Aorta (tissue), 5 donors: ENCODE data around the gene JMJD8. TPM values are rescaled to one million over a fixed set of nuclear protein-coding genes. Genes with fewer than 3 reads are reported as not detected.

ENCODE experiments used
- ATAC-seq: fragments of 200-7000 bp; cut with Tn5 transposase; one replicate; pipeline ENCODE4 v1.9.1; 2022; ENCODE audit warnings: moderate library complexity; ENCODE audit not compliant: low FRiP score
- DNase-seq, 2 donors: peaks; one replicate each; pipeline ENCODE4 v3.0.0-alpha.2; 2020
- H3K27ac ChIP-seq, 2 donors: one replicate each; pipeline ENCODE4 v1.5.1; 2013; ENCODE audit warnings: low read length in 2 of 2, mild to moderate bottlenecking in 2 of 2, moderate library complexity in 2 of 2, control low read depth in 1 of 2, inconsistent platforms in 1 of 2, low read depth in 1 of 2
- H3K27me3 ChIP-seq, 2 donors: one replicate each; pipeline ENCODE4 v1.6.1; 2013; ENCODE audit warnings: control low read depth in 1 of 2, low read length in 1 of 2, mild to moderate bottlenecking in 1 of 2, moderate library complexity in 1 of 2; ENCODE audit not compliant: insufficient read depth in 2 of 2, control insufficient read depth in 1 of 2
- H3K36me3 ChIP-seq, 2 donors: one replicate each; pipeline ENCODE4 v1.6.1; 2013; ENCODE audit warnings: control low read depth in 1 of 2, low read length in 1 of 2, mild to moderate bottlenecking in 1 of 2; ENCODE audit not compliant: insufficient read depth in 2 of 2, control insufficient read depth in 1 of 2
- H3K4me1 ChIP-seq, 2 donors: one replicate each; pipeline ENCODE4 v1.6.1; 2013; ENCODE audit warnings: low read length in 2 of 2, control low read depth in 1 of 2, mild to moderate bottlenecking in 1 of 2, moderate library complexity in 1 of 2; ENCODE audit not compliant: insufficient read depth in 2 of 2, control insufficient read depth in 1 of 2
- H3K4me3 ChIP-seq, 2 donors: one replicate each; pipeline ENCODE4 v1.5.1; 2013; ENCODE audit warnings: low read length in 2 of 2, control low read depth in 1 of 2, mild to moderate bottlenecking in 1 of 2
- H3K9me3 ChIP-seq: one replicate; pipeline ENCODE4 v1.6.1; 2013; ENCODE audit warnings: mild to moderate bottlenecking, low read length; ENCODE audit not compliant: control insufficient read depth
- WGBS, 2 donors: extraction: QIAGEN DNeasy Blood & Tissue Kit; methylation state at CpG; one replicate each; pipeline ENCODE4 v1.1.7; 2013; 5-methylcytosine and 5-hydroxymethylcytosine counted together
- intact Hi-C, 2 donors: fragments of 100-400 bp; cut with DNase I; formaldehyde crosslinking; loops; one replicate each; pipeline versions ENCODE4 v1.14.2 to v1.15.0; 2022
- long read RNA-seq, 2 donors: library from polyadenylated mRNA; unstranded; transcript quantifications; one replicate each; pipeline ENCODE4 v2.0.0, GENCODE V29; 2020 to 2021
- polyA plus RNA-seq, 2 donors: library from polyadenylated mRNA; stranded (reverse); fragments of 200-250 nt; gene quantifications; one replicate each; pipeline ENCODE4 v1.2.3, GENCODE V29; 2013
- total RNA-seq, 2 donors: library from RNA; stranded (reverse); fragmentation: NEBNext Ultra II Directional; extraction: Animal tissue kit (Norgen Biotek cat#: 25700); gene quantifications; one replicate each; pipeline ENCODE4 v1.2.1, GENCODE V29; 2021
- donor health status: healthy with polysubstance abuse.
- donor health status: Bipolar disorder and iron deficiency.
- donor health status: DM: no; HTN: no; CAD: no.
- donor health status: DM: no; HTN: no; CAD: no.
- donor health status: DM: yes; HTN: yes; CAD: no.

The JMJD8 gene, protein sequence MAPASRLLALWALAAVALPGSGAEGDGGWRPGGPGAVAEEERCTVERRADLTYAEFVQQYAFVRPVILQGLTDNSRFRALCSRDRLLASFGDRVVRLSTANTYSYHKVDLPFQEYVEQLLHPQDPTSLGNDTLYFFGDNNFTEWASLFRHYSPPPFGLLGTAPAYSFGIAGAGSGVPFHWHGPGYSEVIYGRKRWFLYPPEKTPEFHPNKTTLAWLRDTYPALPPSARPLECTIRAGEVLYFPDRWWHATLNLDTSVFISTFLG
- total RNA-seq (10 to 100 TPM; 46.1 to 51.7 TPM), polyA plus RNA-seq (100 to 1,000 TPM in 1 of 2 donors, 10 to 100 TPM in 1; 55.2 to 110 TPM)
- long read RNA-seq, donor 1, transcript JMJD8-203 (8 exons, 1,015 nt) = major isoform, 46 of 131 reads
- long read RNA-seq, donor 1, partial matches to known transcripts = 35 of 131 reads
- long read RNA-seq, donor 1, other reads (novel, unspliced or antisense) = 37 of 131 reads
- long read RNA-seq, donor 2, transcript JMJD8-209 (8 exons, 2,205 nt) = minor isoform, 5 of 83 reads
- long read RNA-seq, donor 2, transcript JMJD8-201 (9 exons, 2,038 nt) = major isoform, 39 of 83 reads
- long read RNA-seq, donor 2, partial matches to known transcripts = 8 of 83 reads
- long read RNA-seq, donor 2, other reads (novel, unspliced or antisense) = 20 of 83 reads

DNA sequence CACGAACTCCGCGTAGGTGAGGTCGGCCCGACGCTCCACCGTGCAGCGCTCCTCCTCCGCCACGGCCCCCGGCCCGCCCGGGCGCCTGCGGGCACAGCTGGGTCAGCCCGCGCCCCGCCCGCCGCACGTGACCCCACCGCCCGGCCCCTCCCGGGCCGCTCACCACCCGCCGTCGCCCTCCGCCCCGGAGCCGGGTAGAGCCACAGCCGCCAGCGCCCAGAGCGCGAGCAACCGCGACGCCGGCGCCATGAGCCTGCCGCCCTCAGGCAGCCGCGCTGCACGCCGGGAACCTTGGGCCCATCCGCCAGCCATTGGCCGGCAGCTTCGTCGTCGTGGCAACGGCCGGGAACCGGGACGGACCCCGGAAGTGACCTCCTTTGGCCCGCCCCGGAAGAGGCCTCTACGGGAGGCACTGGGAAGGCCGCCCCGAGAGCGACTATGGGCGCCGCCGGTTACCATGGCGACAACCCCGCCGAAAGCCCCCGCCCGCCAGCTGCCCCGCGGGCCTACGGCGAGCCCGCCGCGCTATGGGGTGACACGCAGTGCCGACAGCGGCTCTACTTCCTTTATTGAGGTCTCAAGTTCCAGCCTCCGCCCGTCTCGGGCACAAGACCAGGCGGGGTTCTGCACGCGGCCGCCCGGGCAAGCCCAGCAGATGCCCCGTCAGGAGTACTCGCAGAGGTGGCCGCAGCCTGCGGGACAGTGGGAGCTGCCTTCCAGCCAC is at the start of gene JMJD8:
Gene JMJD8 (minus strand): TSS at position 264 of the 724 bp plus-strand sequence. CDS start 15 bp downstream, at position 249.
- intact Hi-C loops = no loop called here
- peak within 1 kb of the TSS; percentile 37 to 53 for H3K4me3 ChIP-seq
- H3K9me3 ChIP-seq = no peaks in the 10 kb centered on the region
- ATAC-seq (peak; percentile 85), DNase-seq (peak; percentile 99 to 100)
- H3K27me3 ChIP-seq = no peaks in the 10 kb centered on the region
- H3K27ac ChIP-seq = peak within 1 kb of the TSS in 1 of 2 donors; percentile 28
- H3K36me3 ChIP-seq = peaks cover 0 to 5% of the 10 kb centered on the region in 2 donors
- WGBS, 2 donors = 3 to 4% methylated on average over 66 to 91 of the region's 91 CpGs
- no peaks in the 10 kb centered on the region for H3K4me1 ChIP-seq

DNA sequence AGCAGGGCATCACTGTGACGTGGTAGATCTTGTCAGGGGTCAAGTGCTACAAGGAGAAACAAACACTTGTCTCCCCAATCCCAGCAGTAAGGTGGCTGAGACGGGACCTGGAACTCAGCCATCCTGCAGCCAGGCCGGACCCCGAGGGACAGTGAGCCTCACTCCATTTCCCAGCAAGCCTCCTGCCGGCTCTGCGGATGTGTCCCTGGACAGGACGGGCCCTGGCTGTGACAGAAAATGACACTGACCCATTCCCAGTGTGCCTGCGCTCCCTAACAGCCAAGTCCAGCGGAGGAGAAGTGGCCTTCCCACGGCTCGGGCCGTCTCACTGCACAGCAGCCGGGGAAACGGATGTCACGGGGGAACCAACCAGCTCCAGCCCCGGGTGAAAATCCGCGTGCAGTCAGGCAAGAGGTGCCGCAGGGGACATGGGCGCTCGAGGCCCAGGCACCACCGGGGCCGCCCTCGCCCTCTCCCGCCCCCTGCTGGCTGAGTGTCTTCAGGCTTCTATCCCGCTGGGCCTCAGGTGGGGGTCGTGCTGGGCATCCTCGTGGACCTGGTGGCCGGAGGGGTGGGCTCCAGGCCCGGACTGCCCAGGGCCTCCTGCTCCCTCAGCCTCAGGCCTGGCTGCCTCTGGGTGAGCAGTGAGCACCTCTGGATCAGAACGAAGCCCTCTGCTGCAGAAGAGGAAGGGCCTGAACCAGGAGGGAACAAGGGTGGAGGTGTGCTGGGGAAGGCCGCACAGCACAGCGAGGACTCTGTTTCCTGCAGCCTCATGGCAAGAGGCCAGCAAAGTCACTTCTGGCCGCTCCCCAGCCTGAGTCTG is 49.5 kb upstream of the JMJD8 start:
- no peaks in the 10 kb centered on the region for H3K27me3 ChIP-seq
- H3K36me3 ChIP-seq = peaks cover 0 to 2% of the 10 kb centered on the region in 2 donors
- no peaks in the 10 kb centered on the region for H3K4me1 ChIP-seq
- ATAC-seq (no peak), DNase-seq (no peak)
- H3K4me3 ChIP-seq = no peak overlapping the region
- no peak overlapping the region for H3K27ac ChIP-seq
- 81 to 86% methylated on average over 34 of the region's 34 CpGs for WGBS, 2 donors
- H3K9me3 ChIP-seq = no peaks in the 10 kb centered on the region
- intact Hi-C loops = no loop called here

DNA sequence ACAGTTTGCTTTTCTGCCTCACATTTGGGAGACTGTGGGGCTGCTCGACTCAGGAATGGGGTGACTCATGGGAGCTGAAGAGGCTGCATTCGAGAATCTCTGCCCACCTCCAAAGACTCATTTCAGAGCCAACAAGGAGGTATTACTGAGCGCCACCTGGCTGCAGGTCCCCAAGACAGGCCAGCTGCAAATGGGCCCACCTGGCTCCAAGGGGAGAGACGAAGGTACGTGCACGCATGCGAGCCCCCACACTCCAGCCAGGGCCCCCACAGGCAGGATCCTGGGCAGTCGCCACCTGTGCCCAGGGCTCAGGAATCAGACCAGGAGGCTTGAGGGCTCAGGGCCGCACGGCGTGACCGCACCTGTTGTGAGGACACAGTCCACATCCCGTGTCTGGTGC is 48.8 kb upstream of the JMJD8 start:
- DNase-seq (no peak), ATAC-seq (no peak)
- H3K4me1 ChIP-seq = no peaks in the 10 kb centered on the region
- H3K36me3 ChIP-seq = peaks cover 0 to 2% of the 10 kb centered on the region in 2 donors
- 87 to 91% methylated on average over 13 of the region's 13 CpGs for WGBS, 2 donors
- H3K9me3 ChIP-seq = no peaks in the 10 kb centered on the region
- no peak overlapping the region for H3K27ac ChIP-seq
- H3K27me3 ChIP-seq = no peaks in the 10 kb centered on the region
- H3K4me3 ChIP-seq = no peak overlapping the region
- intact Hi-C loops = no loop called here

- DNase-seq (no peak), ATAC-seq (no peak)
- H3K4me1 ChIP-seq = no peaks in the 10 kb centered on the region
- intact Hi-C loops = no loop called here
- H3K36me3 ChIP-seq = peaks cover 0 to 2% of the 10 kb centered on the region in 2 donors
- H3K9me3 ChIP-seq = no peaks in the 10 kb centered on the region
- H3K27ac ChIP-seq = no peak overlapping the region
- no peaks in the 10 kb centered on the region for H3K27me3 ChIP-seq
- no peak overlapping the region for H3K4me3 ChIP-seq
- WGBS, 2 donors = 94 to 95% methylated on average over 12 of the region's 12 CpGs
These were observed 48.2 kb upstream of the JMJD8 start for GRCh38 chr16:732332-732731.

DNA sequence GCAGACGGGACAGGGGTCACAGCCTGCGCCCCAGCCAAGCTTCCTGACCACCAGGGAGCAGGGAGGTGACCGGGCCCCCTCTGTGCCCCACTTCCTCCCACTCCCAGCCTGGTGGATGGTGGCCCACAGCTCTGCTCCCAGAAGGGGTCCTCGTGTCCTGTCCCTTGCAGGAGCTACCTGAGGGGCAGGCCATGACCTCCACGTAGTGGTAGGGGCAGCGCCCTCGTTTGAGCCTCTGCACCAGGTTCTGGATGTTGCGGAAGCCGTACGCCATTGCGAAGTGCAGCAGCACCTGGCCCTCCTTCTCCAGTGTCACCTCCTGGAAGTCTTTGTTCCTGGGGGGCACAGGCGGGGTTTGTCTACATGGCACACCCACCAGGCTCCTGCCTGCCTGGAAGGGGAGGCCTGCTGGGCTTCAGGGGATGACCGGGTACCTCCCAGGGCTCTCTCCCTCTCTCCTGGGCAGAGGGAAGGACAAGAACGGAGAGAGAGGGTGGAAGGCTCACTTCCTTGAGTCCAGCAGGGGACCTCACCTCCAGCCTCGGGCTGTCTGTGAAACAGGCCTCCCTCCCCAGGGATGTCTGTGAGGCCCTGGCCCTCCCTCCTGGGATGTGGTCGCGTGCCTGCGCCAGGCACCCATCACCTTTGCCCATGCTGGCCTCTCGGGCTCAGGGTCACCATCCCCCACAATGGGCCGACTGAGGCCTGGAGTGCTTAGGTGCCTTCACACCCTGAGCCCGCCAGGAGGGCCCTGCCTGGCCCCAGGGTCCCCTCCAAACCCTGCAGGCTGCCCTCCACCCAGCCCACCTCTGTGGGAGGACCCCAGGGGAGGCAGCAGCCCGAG is 46.8 kb upstream of the JMJD8 start:
- intact Hi-C loops = no loop called here
- Histone ChIP-seq H3K4me3 (no peak overlapping the region), H3K9me3 (no peaks in the 10 kb centered on the region), H3K4me1 (no peaks in the 10 kb centered on the region), H3K36me3 (peaks cover 0 to 2% of the 10 kb centered on the region in 2 donors), H3K27ac (no peak overlapping the region), H3K27me3 (no peaks in the 10 kb centered on the region)
- no peak for ATAC-seq
- DNase-seq = no peak
- 86 to 93% methylated on average over 22 of the region's 22 CpGs for WGBS, 2 donors

DNA sequence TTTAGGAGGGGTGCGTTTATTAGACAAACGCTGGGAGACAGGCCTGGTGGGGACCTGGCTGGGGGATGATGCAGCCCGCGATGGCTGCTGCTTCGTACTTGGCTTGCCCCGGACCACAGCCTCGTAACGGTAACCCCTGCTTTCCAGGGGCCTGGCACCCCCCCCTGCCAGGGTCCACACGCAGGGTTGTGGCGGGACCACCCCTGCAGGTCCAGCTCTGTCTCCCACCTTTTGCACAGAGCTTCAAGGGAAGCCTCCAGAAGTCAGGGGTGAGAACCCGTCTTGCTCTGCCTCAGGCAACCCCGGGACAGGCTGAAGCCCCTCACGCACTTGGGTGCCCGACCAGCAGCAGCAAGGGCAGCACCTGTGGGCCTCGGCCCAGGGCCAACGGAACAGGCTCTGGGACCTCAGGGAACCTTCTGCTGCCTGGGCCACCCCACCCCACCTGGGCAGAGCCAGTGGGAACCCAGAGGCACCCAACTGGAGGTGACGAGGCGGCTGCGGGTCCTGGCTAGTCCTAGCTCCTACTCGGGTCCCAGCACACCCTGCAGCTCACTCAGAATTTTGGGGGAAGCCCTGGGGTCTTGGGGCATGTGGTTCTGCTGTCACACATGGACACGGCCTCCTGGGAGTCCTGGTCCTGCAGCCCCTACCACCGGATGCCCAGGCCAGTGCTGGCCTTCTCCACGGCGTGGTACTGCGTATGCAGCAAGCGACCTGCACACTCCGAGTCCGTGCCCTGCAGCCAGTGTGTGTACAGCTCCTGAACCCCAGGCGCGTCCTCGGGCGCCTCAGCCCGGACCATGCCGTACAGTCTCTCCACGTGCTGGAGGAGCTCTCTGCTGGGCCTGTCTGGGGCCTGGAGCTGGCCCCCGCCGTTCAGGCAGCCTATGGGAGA is 45.9 kb upstream of the JMJD8 start:
- Histone ChIP-seq H3K27ac (no peak overlapping the region), H3K4me3 (no peak overlapping the region), H3K9me3 (no peaks in the 10 kb centered on the region), H3K4me1 (no peaks in the 10 kb centered on the region), H3K27me3 (no peaks in the 10 kb centered on the region), H3K36me3 (peaks cover 0 to 2% of the 10 kb centered on the region in 2 donors)
- no peak for ATAC-seq
- intact Hi-C loops = no loop called here
- WGBS, 2 donors = 89% methylated on average over 37 of the region's 37 CpGs
- no peak for DNase-seq
